NCI-H187 (cell line): Measurements from ENCODE around the gene LPP.

Source experiments
- DNase-seq, 2 experiments: peaks; one replicate each; lab custom pipeline; 2025; lab: John Stamatoyannopoulos, UW

LPP gene

GRCh38 chr3:188473591-188474288 is 319.8 kb downstream of the LPP start:
- no peak for DNase-seq

GRCh38 chr3:188476935-188477334 is 323.0 kb downstream of the LPP start:
- DNase-seq = no peak

GRCh38 chr3:188480011-188480410 is 326.1 kb downstream of the LPP start:
- DNase-seq = no peak

- no peak for DNase-seq
Observed at GRCh38 chr3:188482929-188483328, 329.0 kb downstream of the LPP start.

- DNase-seq = no peak
Observed at GRCh38 chr3:188486126-188486525, 332.2 kb downstream of the LPP start.

GRCh38 chr3:188486952-188487351 is 333.0 kb downstream of the LPP start:
- no peak for DNase-seq

GRCh38 chr3:188487652-188488051 is 333.7 kb downstream of the LPP start:
- no peak for DNase-seq

- DNase-seq = no peak
Observed at GRCh38 chr3:188488801-188489200, 334.8 kb downstream of the LPP start.

GRCh38 chr3:188489639-188490405 is 335.9 kb downstream of the LPP start:
- DNase-seq = no peak

- no peak for DNase-seq
Observed at GRCh38 chr3:188490416-188490815, 336.5 kb downstream of the LPP start.

- DNase-seq = no peak
Observed at GRCh38 chr3:188491276-188491687, 337.3 kb downstream of the LPP start.

- DNase-seq = no peak
Observed at GRCh38 chr3:188496390-188496789, 342.4 kb downstream of the LPP start.

GRCh38 chr3:188497021-188497420 is 343.1 kb downstream of the LPP start:
- no peak for DNase-seq

- DNase-seq = no peak
Observed at GRCh38 chr3:188503647-188504046, 349.7 kb downstream of the LPP start.

GRCh38 chr3:188505151-188505550 is 351.2 kb downstream of the LPP start:
- DNase-seq = no peak

GRCh38 chr3:188505911-188506310 is 352.0 kb downstream of the LPP start:
- DNase-seq = no peak

GRCh38 chr3:188506446-188506845 is 352.5 kb downstream of the LPP start:
- no peak for DNase-seq

GRCh38 chr3:188507244-188507720 is 353.3 kb downstream of the LPP start:
- no peak for DNase-seq

- DNase-seq = no peak
Observed at GRCh38 chr3:188508454-188508853, 354.5 kb downstream of the LPP start.

GRCh38 chr3:188509316-188509715 is 355.4 kb downstream of the LPP start:
- no peak for DNase-seq

GRCh38 chr3:188510366-188510765 is 356.4 kb downstream of the LPP start:
- DNase-seq = no peak

GRCh38 chr3:188513662-188514328 is 359.8 kb downstream of the LPP start:
- DNase-seq = no peak

GRCh38 chr3:188516515-188516914 is 362.6 kb downstream of the LPP start:
- DNase-seq = no peak
